Stimulated activated CD8-positive, alpha-beta memory T cell treated with anti-CD3 and anti-CD28 coated beads, Interleukin-4, amount 100 ng/mL, for 4 hours (primary cell): ENCODE data around the gene RPL27A.

Source experiments
- DNase-seq, 2 donors: peaks; one replicate each; pipeline ENCODE4 v3.0.0-alpha.2; 2020; ENCODE audit warnings: low read depth in 2 of 2, low spot score in 1 of 2

Gene RPL27A

GRCh38 chr11:8672346-8672745 is 10.2 kb upstream of the RPL27A start:
- DNase-seq = no peak

GRCh38 chr11:8674859-8675258 is 7.7 kb upstream of the RPL27A start:
- no peak for DNase-seq

GRCh38 chr11:8676458-8676857 is 6.1 kb upstream of the RPL27A start:
- no peak for DNase-seq

- no peak for DNase-seq
Observed at GRCh38 chr11:8679006-8679405, 3.6 kb upstream of the RPL27A start.

GRCh38 chr11:8681837-8682302 is 722 bp upstream of the RPL27A start:
- no peak for DNase-seq

- DNase-seq = no peak
Observed at GRCh38 chr11:8683115-8683807, 669 bp downstream of the RPL27A start.

GRCh38 chr11:8684600-8685290 is 2.2 kb downstream of the RPL27A start:
- DNase-seq = no peak

- no peak for DNase-seq
Observed at GRCh38 chr11:8685306-8685705, 2.7 kb downstream of the RPL27A start.

GRCh38 chr11:8685820-8686219 is 3.2 kb downstream of the RPL27A start:
- no peak for DNase-seq

GRCh38 chr11:8686325-8686724 is 3.7 kb downstream of the RPL27A start:
- no peak for DNase-seq

GRCh38 chr11:8688414-8689362 is 6.1 kb downstream of the RPL27A start:
- DNase-seq = peak; percentile 70 to 79

- no peak for DNase-seq
Observed at GRCh38 chr11:8689726-8690255, 7.2 kb downstream of the RPL27A start.

- DNase-seq = no peak
Observed at GRCh38 chr11:8690374-8691342, 8.1 kb downstream of the RPL27A start.

GRCh38 chr11:8691601-8692000 is 9.0 kb downstream of the RPL27A start:
- no peak for DNase-seq

GRCh38 chr11:8692417-8692816 is 9.8 kb downstream of the RPL27A start:
- no peak for DNase-seq

- DNase-seq = no peak
Observed at GRCh38 chr11:8693010-8693551, 10.5 kb downstream of the RPL27A start.

GRCh38 chr11:8693555-8693954 is 11.0 kb downstream of the RPL27A start:
- DNase-seq = no peak

GRCh38 chr11:8694137-8694536 is 11.5 kb downstream of the RPL27A start:
- DNase-seq = no peak

GRCh38 chr11:8697054-8697453 is 14.5 kb downstream of the RPL27A start:
- no peak for DNase-seq

- DNase-seq = no peak
Observed at GRCh38 chr11:8698379-8698851, 15.8 kb downstream of the RPL27A start.
